Measurements from ENCODE around the gene RFNG. TPM values are rescaled to one million over a fixed set of nuclear protein-coding genes. Genes with fewer than 3 reads are reported as not detected.

Gene RFNG
- total RNA-seq, 1 experiment from 2014 or later: 31.5 TPM

- intact Hi-C loops (cut with micrococcal nuclease; ENCODE audit: unreplicated experiment): no loop called here
- no peak overlapping the region for H3K27ac ChIP-seq (ENCODE audit: low read depth, low read length, poor library complexity, severe bottlenecking)
- ChIA-PET POLR2A (ENCODE audit: low non-redundant PET) (no interaction called here), CTCF (no interaction called here)
- H3K4me3 ChIP-seq (ENCODE audit: low read depth, low read length, poor library complexity, severe bottlenecking): no peak overlapping the region
- no TSS peak for BruUV-seq (replicated peaks)
- no peak for DNase-seq (ENCODE audit: low spot score)
- H3K36me3 ChIP-seq (ENCODE audit: insufficient read depth, low read length, poor library complexity, severe bottlenecking): peaks cover 25% of the 10 kb centered on the region
- H3K4me1 ChIP-seq (ENCODE audit: insufficient read depth, low read length, poor library complexity, severe bottlenecking): peaks cover 9% of the 10 kb centered on the region
- H3K9me3 ChIP-seq (ENCODE audit: low read depth, low read length, poor library complexity, severe bottlenecking): no peaks in the 10 kb centered on the region
- no peaks in the 10 kb centered on the region for H3K27me3 ChIP-seq (replicated peaks; ENCODE audit: insufficient read depth, low read depth, low read length, poor library complexity)
- TF ChIP-seq EZH2 (IDR thresholded peaks at IDR 0.05; ENCODE audit: borderline replicate concordance, low read depth, low read length, poor library complexity, severe bottlenecking) (no peak), CTCF (conservative IDR thresholded peaks at IDR 0.05; ENCODE audit: low read depth, low read length) (no peak)
Observed at GRCh38 chr17:82048571-82048971, 3.0 kb downstream of the RFNG start.

GRCh38 chr17:82047914-82048570 is 3.6 kb downstream of the RFNG start:
- BruUV-seq (replicated peaks): no TSS peak
- TF ChIP-seq CTCF (conservative IDR thresholded peaks at IDR 0.05; ENCODE audit: low read depth, low read length) (no peak), EZH2 (IDR thresholded peaks at IDR 0.05; ENCODE audit: borderline replicate concordance, low read depth, low read length, poor library complexity, severe bottlenecking) (no peak)
- no peaks in the 10 kb centered on the region for H3K27me3 ChIP-seq (replicated peaks; ENCODE audit: insufficient read depth, low read depth, low read length, poor library complexity)
- no peak overlapping the region for H3K4me3 ChIP-seq (ENCODE audit: low read depth, low read length, poor library complexity, severe bottlenecking)
- H3K36me3 ChIP-seq (ENCODE audit: insufficient read depth, low read length, poor library complexity, severe bottlenecking): peaks cover 25% of the 10 kb centered on the region
- H3K4me1 ChIP-seq (ENCODE audit: insufficient read depth, low read length, poor library complexity, severe bottlenecking): peaks cover 7% of the 10 kb centered on the region
- ChIA-PET CTCF (no interaction called here), POLR2A (ENCODE audit: low non-redundant PET) (no interaction called here)
- no peak overlapping the region for H3K27ac ChIP-seq (ENCODE audit: low read depth, low read length, poor library complexity, severe bottlenecking)
- no peaks in the 10 kb centered on the region for H3K9me3 ChIP-seq (ENCODE audit: low read depth, low read length, poor library complexity, severe bottlenecking)
- DNase-seq (ENCODE audit: low spot score): no peak
- intact Hi-C loops (cut with micrococcal nuclease; ENCODE audit: unreplicated experiment): no loop called here

GRCh38 chr17:82047379-82047778 is 4.2 kb downstream of the RFNG start:
- Histone ChIP-seq H3K4me1 (ENCODE audit: insufficient read depth, low read length, poor library complexity, severe bottlenecking) (peaks cover under 1% of the 10 kb centered on the region), H3K9me3 (ENCODE audit: low read depth, low read length, poor library complexity, severe bottlenecking) (no peaks in the 10 kb centered on the region), H3K4me3 (ENCODE audit: low read depth, low read length, poor library complexity, severe bottlenecking) (no peak overlapping the region), H3K27ac (ENCODE audit: low read depth, low read length, poor library complexity, severe bottlenecking) (no peak overlapping the region), H3K36me3 (ENCODE audit: insufficient read depth, low read length, poor library complexity, severe bottlenecking) (peaks cover 25% of the 10 kb centered on the region), H3K27me3 (replicated peaks; ENCODE audit: insufficient read depth, low read depth, low read length, poor library complexity) (no peaks in the 10 kb centered on the region)
- ChIA-PET POLR2A (ENCODE audit: low non-redundant PET) (no interaction called here), CTCF (no interaction called here)
- no TSS peak for BruUV-seq (replicated peaks)
- TF ChIP-seq EZH2 (IDR thresholded peaks at IDR 0.05; ENCODE audit: borderline replicate concordance, low read depth, low read length, poor library complexity, severe bottlenecking): no peak
- TF ChIP-seq CTCF (conservative IDR thresholded peaks at IDR 0.05; ENCODE audit: low read depth, low read length): no peak
- DNase-seq (ENCODE audit: low spot score): no peak
- intact Hi-C loops (cut with micrococcal nuclease; ENCODE audit: unreplicated experiment): no loop called here

Measured in A673 (cell line).